Right lobe of liver (tissue), 6 donors: Measurements from ENCODE around the gene FBXO21. TPM values are rescaled to one million over a fixed set of nuclear protein-coding genes. Genes with fewer than 3 reads are reported as not detected.

Experiments used
- ATAC-seq, 4 donors: fragments of 200-7000 bp; cut with Tn5 transposase; one replicate each; pipeline ENCODE4 v1.9.1; 2020; ENCODE audit warnings: mild to moderate bottlenecking in 4 of 4, moderate library complexity in 4 of 4
- DNase-seq, 3 donors: peaks; one replicate each; pipeline ENCODE4 v3.0.0-alpha.2; 2020
- H3K27ac ChIP-seq, 3 donors: fragments of 200-600 bp; one replicate each; pipeline ENCODE4 v1.8.0; 2022
- H3K27me3 ChIP-seq, 2 donors: fragments of 200-600 bp; one replicate each; pipeline ENCODE4 v1.8.0; 2022
- H3K36me3 ChIP-seq, 4 donors: fragments of 200-600 bp; sonication (generic) in 1 of 4; one replicate each; pipeline versions ENCODE4 v1.5.1 to v1.8.0; 2017 to 2022; ENCODE audit warnings: control low read depth in 1 of 4
- H3K4me1 ChIP-seq, 4 donors: fragments of 200-600 bp; sonication (generic) in 1 of 4; one replicate each; pipeline versions ENCODE4 v1.5.1 to v1.8.0; 2017 to 2022; ENCODE audit warnings: control low read depth in 1 of 4
- H3K4me3 ChIP-seq, 3 donors: fragments of 200-600 bp; one replicate each; pipeline ENCODE4 v1.8.0; 2022
- H3K9me3 ChIP-seq, 4 donors: fragments of 200-600 bp; sonication (generic) in 1 of 4; one replicate each; pipeline versions ENCODE4 v1.5.1 to v1.8.0; 2017 to 2022; ENCODE audit warnings: control low read depth in 1 of 4
- CTCF ChIP-seq, 4 donors: fragments of 200-600 bp in 3 of 4; fragments of 450-650 bp in 1 of 4; IDR thresholded peaks; one replicate each; pipeline versions ENCODE4 v1.5.1 to v1.8.0; 2016 to 2022; ENCODE audit warnings: antibody characterized with exemption in 4 of 4, mild to moderate bottlenecking in 2 of 4
- POLR2A ChIP-seq: fragments of 450-650 bp; IDR thresholded peaks from one replicate; pipeline ENCODE4 v1.6.1; 2017; ENCODE audit warnings: antibody characterized with exemption, mild to moderate bottlenecking
- WGBS: methylation state at CpG from one replicate; pipeline ENCODE4 v1.1.6; 2018; ENCODE audit warnings: low coverage, low lambda C conversion rate; ENCODE audit not compliant: insufficient coverage; ENCODE audit errors: missing lambda C conversion rate; 5-methylcytosine and 5-hydroxymethylcytosine counted together
- intact Hi-C, 2 donors: fragments of 100-400 bp; cut with DNase I; formaldehyde crosslinking; loops; one replicate each; pipeline versions ENCODE4 v1.11.2 to v1.14.1; 2022
- total RNA-seq, 6 experiments: library from RNA; depleted of rRNA in 2 of 6; stranded (reverse); fragments of >200 nt in 2 of 6; fragmentation: NEBNext Ultra II Directional in 3 of 6; extraction: Animal tissue kit (Norgen Biotek cat#: 25700) in 3 of 6; gene quantifications; one replicate each; pipeline versions ENCODE4 v1.1.0 to v1.2.4, GENCODE V29; 2016 to 2023
- donor health status: DM: no; HTN: yes; CAD: no.
- donor health status: DM: no; HTN: no; CAD: no.
- donor health status: DM: no; HTN: no; CAD: no.
- donor health status: DM: no; HTN: yes; CAD: no.
- donor health status: DM: no; HTN: yes; CAD: no.

The FBXO21 gene
- total RNA-seq, 6 experiments from 2014 or later, result 12.8 to 28.7 (median 20.1) TPM

GRCh38 chr12:117129391-117129790 lies 60.9 kb downstream of the FBXO21 start:
- H3K27me3 ChIP-seq, result no peaks in the 10 kb centered on the region
- H3K27ac ChIP-seq, result no peak overlapping the region
- no peak overlapping the region for H3K4me3 ChIP-seq
- TF ChIP-seq CTCF (IDR thresholded peaks at IDR 0.05) (no peak), POLR2A (no peak)
- DNase-seq (no peak), ATAC-seq (peak in 1 of 4 donors; percentile 30)
- H3K36me3 ChIP-seq, result no peaks in the 10 kb centered on the region
- H3K4me1 ChIP-seq, result peaks cover 0 to 2% (median 0%) of the 10 kb centered on the region in 4 donors
- H3K9me3 ChIP-seq, result no peaks in the 10 kb centered on the region
- intact Hi-C loops, result no loop called here
- 79% methylated on average over 5 of the region's 5 CpGs for WGBS

DNA sequence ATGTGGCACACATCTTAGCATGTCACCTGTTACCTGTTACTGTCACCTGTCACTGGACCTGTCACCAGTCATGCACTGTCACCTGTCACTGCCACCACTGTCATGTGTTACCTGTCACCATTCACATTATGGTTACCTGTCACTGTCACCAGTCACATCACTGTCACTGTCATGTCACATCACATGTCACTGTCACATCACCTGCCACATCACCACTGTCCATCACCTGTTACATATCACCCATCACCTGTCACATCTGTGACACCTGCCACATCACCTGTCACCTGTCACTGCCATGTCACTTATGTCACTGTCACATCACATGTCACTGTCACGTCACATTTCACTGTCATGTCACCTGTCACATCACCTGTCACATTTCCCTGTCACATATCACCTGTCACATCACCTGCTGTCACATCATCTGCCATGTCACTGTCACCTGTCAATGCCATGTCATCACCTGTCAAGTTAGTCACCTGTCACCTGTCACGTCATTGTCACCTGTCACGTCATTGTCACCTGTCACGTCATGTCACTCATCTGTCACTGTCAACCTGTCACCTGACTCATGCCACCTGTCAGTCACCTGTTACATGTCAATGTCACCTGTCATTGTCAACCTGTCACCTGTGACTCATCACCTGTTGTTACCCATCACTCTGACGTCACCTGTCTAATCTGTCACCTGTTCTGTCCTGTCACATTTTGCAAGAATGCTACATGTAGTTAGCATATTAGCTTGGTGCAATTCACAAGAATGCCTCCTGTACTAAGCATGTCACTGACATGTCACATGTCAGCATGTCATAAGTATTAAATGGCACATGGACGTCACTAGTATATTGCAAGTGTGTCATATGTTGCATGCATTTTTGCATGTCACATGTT lies 62.1 kb downstream of the FBXO21 start:
- Histone ChIP-seq H3K9me3 (no peaks in the 10 kb centered on the region), H3K36me3 (no peaks in the 10 kb centered on the region), H3K4me1 (peaks cover 0 to 2% (median 0%) of the 10 kb centered on the region in 4 donors), H3K27ac (no peak overlapping the region), H3K4me3 (no peak overlapping the region), H3K27me3 (no peaks in the 10 kb centered on the region)
- TF ChIP-seq CTCF (IDR thresholded peaks at IDR 0.05), result no peak
- TF ChIP-seq POLR2A, result no peak
- 96% methylated on average over 4 of the region's 6 CpGs for WGBS
- intact Hi-C loops, result no loop called here
- ATAC-seq, result no peak
- DNase-seq, result no peak

DNA sequence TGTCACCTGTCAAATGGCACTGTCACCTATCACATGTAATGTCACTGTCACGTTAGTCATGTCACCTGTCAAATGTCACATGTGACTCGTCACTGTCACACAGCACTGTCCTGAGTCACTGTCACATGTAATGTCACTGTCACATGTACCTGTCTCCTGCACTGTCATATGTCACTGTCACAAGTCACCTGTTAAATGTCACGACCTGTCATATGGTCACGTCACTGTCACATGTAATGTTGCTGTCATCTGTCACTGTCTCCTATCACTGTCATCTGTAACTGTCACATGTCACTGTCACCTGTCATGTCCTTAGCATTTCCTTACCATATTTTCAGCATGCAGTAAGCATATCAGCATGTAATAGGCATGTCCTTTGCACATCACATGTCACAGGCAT lies 63.9 kb downstream of the FBXO21 start:
- Histone ChIP-seq H3K27ac (no peak overlapping the region), H3K9me3 (no peaks in the 10 kb centered on the region), H3K4me3 (no peak overlapping the region), H3K4me1 (peaks cover 0 to 2% (median 0%) of the 10 kb centered on the region in 4 donors), H3K36me3 (no peaks in the 10 kb centered on the region), H3K27me3 (no peaks in the 10 kb centered on the region)
- intact Hi-C loops, result no loop called here
- no peak for TF ChIP-seq CTCF (IDR thresholded peaks at IDR 0.05)
- TF ChIP-seq POLR2A, result no peak
- DNase-seq (no peak), ATAC-seq (no peak)
- WGBS, result 88% methylated on average over 2 of the region's 4 CpGs

GRCh38 chr12:117125767-117126166 lies 64.5 kb downstream of the FBXO21 start:
- Histone ChIP-seq H3K27ac (no peak overlapping the region), H3K9me3 (no peaks in the 10 kb centered on the region), H3K27me3 (no peaks in the 10 kb centered on the region), H3K4me1 (peaks cover 0 to 2% (median 0%) of the 10 kb centered on the region in 4 donors), H3K36me3 (no peaks in the 10 kb centered on the region), H3K4me3 (no peak overlapping the region)
- ATAC-seq (no peak), DNase-seq (no peak)
- WGBS, result 95% methylated on average over 7 of the region's 7 CpGs
- intact Hi-C loops, result no loop called here
- TF ChIP-seq POLR2A, result no peak
- no peak for TF ChIP-seq CTCF (IDR thresholded peaks at IDR 0.05)
